K562 (cell line): Measurements from ENCODE around the gene ANO1. TPM values are rescaled to one million over a fixed set of nuclear protein-coding genes. Genes with fewer than 3 reads are reported as not detected.

ENCODE experiments used
- ATAC-seq: fragments of 200-7000 bp; cut with Tn5 transposase; 3 replicates; pipeline ENCODE4 v1.9.1; 2020; ENCODE audit warnings: moderate library complexity
- BruUV-seq: library from RNA; stranded (reverse); fragments of 400-500 nt; replicated peaks from 2 replicates; lab custom pipeline; 2021; lab: Mats Ljungman, UMichigan
- CTCF ChIA-PET: fragments of 300-600 bp; formaldehyde crosslinking; extraction: SDS; loops from one replicate; lab custom pipeline; 2021; ENCODE audit warnings: low intra/inter-chr PET ratio; lab: Yijun Ruan, JAX
- POLR2A ChIA-PET: fragments of 300-600, 350-650 bp; sonication (Branson Sonifier 250); formaldehyde crosslinking; extraction: SDS; loops from one replicate; lab custom pipeline; 2021; ENCODE audit warnings: antibody characterized with exemption, inconsistent platforms; lab: Yijun Ruan, JAX
- DNase-seq, 4 experiments: peaks; one replicate each; pipeline versions ENCODE4 v3.0.0 to v3.0.0-alpha.2; 2011 to 2018; ENCODE audit warnings: low spot score in 3 of 4, mixed read lengths in 3 of 4; ENCODE audit errors: extremely low read depth in 1 of 4
- FAIRE-seq: peaks from 2 replicates; lab custom pipeline; 2011; peaks lifted over from hg19 to GRCh38; lab: Jason Lieb, UNC
- H2AFZ ChIP-seq: 2 replicates; pipeline ENCODE4 v1.6.0; 2011; ENCODE audit warnings: low read depth, low read length, control low read depth, inconsistent platforms
- H3K27ac ChIP-seq: fragments of 200-600 bp; 3 replicates; pipeline ENCODE4 v1.8.0; 2011; ENCODE audit warnings: low read depth, mild to moderate bottlenecking, control low read depth, inconsistent platforms, low read length, moderate library complexity, mixed read lengths; ENCODE audit errors: extremely low read depth
- H3K27me3 ChIP-seq, 2 experiments: fragments of 300-600 bp in 1 of 2; 2 replicates in 1 of 2; 3 replicates in 1 of 2; pipeline versions ENCODE4 v1.6.0 to v1.8.0; 2011; ENCODE audit warnings: inconsistent platforms in 2 of 2, low read length in 2 of 2, mild to moderate bottlenecking in 1 of 2, mixed read lengths in 1 of 2, moderate library complexity in 1 of 2; ENCODE audit not compliant: control insufficient read depth in 2 of 2, insufficient read depth in 2 of 2
- H3K36me3 ChIP-seq: fragments of 300-600 bp; 3 replicates; pipeline ENCODE4 v1.8.0; 2011; ENCODE audit warnings: mild to moderate bottlenecking, low read length, inconsistent platforms; ENCODE audit not compliant: control insufficient read depth, insufficient read depth
- H3K4me1 ChIP-seq, 2 experiments: fragments of 200-600 bp in 1 of 2; replicated peaks in 1 of 2; 2 replicates in 1 of 2; 3 replicates in 1 of 2; pipeline versions ENCODE4 v1.5.1 to v1.8.0; 2011; ENCODE audit warnings: inconsistent platforms in 2 of 2, low read length in 2 of 2, mild to moderate bottlenecking in 1 of 2, mixed read lengths in 1 of 2, moderate library complexity in 1 of 2; ENCODE audit not compliant: control insufficient read depth in 2 of 2, insufficient read depth in 2 of 2
- H3K4me2 ChIP-seq: 2 replicates; pipeline ENCODE4 v1.6.1; 2011; ENCODE audit warnings: low read length, control low read depth, inconsistent platforms, mixed read lengths; ENCODE audit not compliant: insufficient read depth
- H3K4me3 ChIP-seq: fragments of 200-600 bp; sonication (generic), shearing (Covaris generic); 2 replicates; pipeline ENCODE4 v1.5.1; 2016; ENCODE audit warnings: control low read depth, inconsistent platforms
- H3K79me2 ChIP-seq: fragments of 200-600 bp; 3 replicates; pipeline ENCODE4 v1.8.0; 2011; ENCODE audit warnings: low read length, inconsistent platforms; ENCODE audit not compliant: control insufficient read depth, insufficient read depth
- H3K9ac ChIP-seq, 2 experiments: 2 replicates each; pipeline versions ENCODE4 v1.6.0 to v1.6.1; 2011; ENCODE audit warnings: low read depth in 2 of 2, low read length in 2 of 2, control low read depth in 1 of 2, inconsistent platforms in 1 of 2, mild to moderate bottlenecking in 1 of 2, mixed read lengths in 1 of 2; ENCODE audit not compliant: insufficient read depth in 1 of 2
- H3K9me1 ChIP-seq: one replicate; pipeline ENCODE4 v1.6.0; 2011; ENCODE audit warnings: inconsistent platforms, mild to moderate bottlenecking, low read length, moderate library complexity; ENCODE audit not compliant: control insufficient read depth, insufficient read depth
- H3K9me3 ChIP-seq: replicated peaks from 2 replicates; pipeline ENCODE4 v1.5.1; 2011; ENCODE audit warnings: low read depth, low read length, inconsistent platforms; ENCODE audit not compliant: control insufficient read depth, insufficient read depth
- H4K20me1 ChIP-seq: replicated peaks from 2 replicates; pipeline ENCODE4 v1.6.1; 2011; ENCODE audit warnings: low read length, inconsistent platforms, mixed read lengths; ENCODE audit not compliant: control insufficient read depth, insufficient read depth
- CBX3 ChIP-seq, 2 experiments: IDR thresholded peaks; 1 replicate in 1 of 2; 2 replicates in 1 of 2; pipeline ENCODE4 v1.6.1; 2012; ENCODE audit warnings: inconsistent platforms in 2 of 2, low read length in 2 of 2, borderline replicate concordance in 1 of 2, control low read depth in 1 of 2
- CBX8 ChIP-seq: fragments of 200-600 bp; sonication (generic); IDR thresholded peaks from 2 replicates; pipeline ENCODE4 v1.6.1; 2012; ENCODE audit warnings: borderline replicate concordance, mixed run types, low read depth, mild to moderate bottlenecking, moderate library complexity, mixed read lengths, low read length, control low read depth, inconsistent platforms; ENCODE audit not compliant: poor library complexity, severe bottlenecking; ENCODE audit errors: extremely low read depth
- MTA1 ChIP-seq: fragments of 450-650 bp; IDR thresholded peaks from 2 replicates; pipeline ENCODE4 v1.6.1; 2017; ENCODE audit warnings: borderline replicate concordance
- PHF20 ChIP-seq: fragments of 450-650 bp; IDR thresholded peaks from 2 replicates; pipeline ENCODE4 v1.6.1; 2018; ENCODE audit not compliant: partially characterized antibody
- ZNF316 ChIP-seq: fragments of 450-650 bp; IDR thresholded peaks from 2 replicates; pipeline ENCODE4 v1.6.1; 2016
- ZNF589 ChIP-seq: fragments of 200-800 bp; sonication (Bioruptor generic); IDR thresholded peaks from 2 replicates; pipeline ENCODE4 v1.6.1; 2016; ENCODE audit warnings: low read depth, missing genetic modification characterization, missing compliant biosample characterization
- WGBS: fragments of 100-300 bp; shearing (Covaris generic); methylation state at CpG from one replicate; pipeline ENCODE4 v1.1.6; 2016; ENCODE audit warnings: low coverage, mixed read lengths; ENCODE audit not compliant: insufficient coverage; ENCODE audit errors: missing lambda C conversion rate; 5-methylcytosine and 5-hydroxymethylcytosine counted together
- in situ Hi-C: fragments of 300-500 bp; cut with MboI; formaldehyde crosslinking; loops from 4 replicates; pipeline ENCODE4 v1.15.0; 2018; ENCODE audit warnings: inconsistent platforms, mixed read lengths
- intact Hi-C: fragments of 100-400 bp; cut with micrococcal nuclease; formaldehyde crosslinking; loops from 2 replicates; pipeline ENCODE4 v1.14.2; 2022
- polyA plus RNA-seq, 8 experiments: library from polyadenylated mRNA; depleted of rRNA in 4 of 8; stranded (reverse) in 5 of 8; unstranded in 3 of 8; fragments of >200 nt; fragmentation: Nextera tagmentation in 2 of 8; fragmentation: Illumina TruSeq in 1 of 8; extraction: Ambion mirVana in 2 of 8; extraction: Trizol in 1 of 8; gene quantifications; 2 replicates each; pipeline versions ENCODE4 v1.2.1 to v1.2.3, GENCODE V29; 2011 to 2014; ENCODE audit warnings: inconsistent platforms in 1 of 8, missing spikeins in 1 of 8
- total RNA-seq, 7 experiments: library from RNA; depleted of rRNA in 6 of 7; stranded (reverse); fragments of >200 nt in 6 of 7; fragmentation: Illumina TruSeq in 2 of 7; extraction: Trizol in 2 of 7; gene quantifications; 2 replicates each; pipeline versions ENCODE4 v1.2.1 to v1.2.3, GENCODE V29; 2011 to 2021; ENCODE audit warnings: low replicate concordance in 1 of 7
- TF ChIP-seq, protein P1 (sequence below), 3 experiments: IDR thresholded peaks in 2 of 3; conservative IDR thresholded peaks in 1 of 3; 2 replicates each; pipeline ENCODE4 v1.5.1; 2011 to 2012; ENCODE audit warnings: low read length in 3 of 3, mild to moderate bottlenecking in 3 of 3, control low read depth in 2 of 3, improper control_type of control experiment in 1 of 3, inconsistent platforms in 1 of 3, low read depth in 1 of 3, mixed read lengths in 1 of 3, moderate library complexity in 1 of 3; ENCODE audit not compliant: insufficient read depth in 2 of 3

ANO1 gene
- total and polyA plus RNA-seq, 9 of the 15 experiments (the other 6 are each of a cell fraction or from before 2014, with no cell fraction given), result not detected

DNA sequence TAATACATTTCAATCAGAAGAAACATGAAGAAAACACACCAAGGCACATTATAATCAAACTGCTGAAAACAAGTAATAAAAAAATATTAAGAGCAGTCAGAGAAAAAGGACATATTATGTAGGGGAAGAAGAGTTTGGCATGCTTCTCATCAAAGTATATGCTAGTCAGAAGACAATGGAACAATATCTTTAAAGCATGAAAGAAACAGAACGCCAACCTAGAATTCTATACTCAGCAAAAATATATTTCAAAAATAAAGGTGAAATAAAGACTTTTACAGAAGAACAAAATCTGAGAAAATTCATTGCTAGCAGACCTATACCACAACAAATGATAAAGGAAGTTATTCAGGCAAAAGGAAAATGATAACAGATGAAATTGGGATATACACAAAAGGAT is 34.6 kb upstream of the ANO1 start:
- Histone ChIP-seq H3K9me3 (no peaks in the 10 kb centered on the region; the same call in none of the 2 replicates), H3K27ac (no peak overlapping the region), H3K9me1 (no peaks in the 10 kb centered on the region), H3K27me3 (peaks cover 2 to 16% of the 10 kb centered on the region in 2 experiments; a peak in 2 of 5 replicates), H3K4me3 (no peak overlapping the region), H2AFZ (no peak overlapping the region), H3K4me1 (no peaks in the 10 kb centered on the region), H3K36me3 (no peaks in the 10 kb centered on the region), H3K9ac (no peak overlapping the region), H4K20me1 (no peaks in the 10 kb centered on the region), H3K4me2 (no peak overlapping the region), H3K79me2 (no peaks in the 10 kb centered on the region)
- ChIA-PET CTCF (no interaction called here), POLR2A (no interaction called here)
- TF ChIP-seq PHF20 (no peak), ZNF316 (peak; percentile 56)
- intact Hi-C loops (no loop called here), in situ Hi-C loops (no loop called here)
- 0% methylated on average over 1 of the region's 1 CpG for WGBS
- BruUV-seq, result no TSS peak
- DNase-seq, result no peak
- no peak for FAIRE-seq
- ATAC-seq, result no peak

- Histone ChIP-seq H3K9me1 (no peaks in the 10 kb centered on the region), H3K4me2 (no peak overlapping the region)
- TF ChIP-seq CBX8 (no peak), MTA1 (no peak), ZNF589 (CRISPR knock-in tag) (no peak), CBX3 (IDR thresholded peaks at IDR 0.05; ENCODE audit: borderline replicate concordance in 1 of 2, low read length in 2 of 2) (no peak)
- TF ChIP-seq, protein P1, sequence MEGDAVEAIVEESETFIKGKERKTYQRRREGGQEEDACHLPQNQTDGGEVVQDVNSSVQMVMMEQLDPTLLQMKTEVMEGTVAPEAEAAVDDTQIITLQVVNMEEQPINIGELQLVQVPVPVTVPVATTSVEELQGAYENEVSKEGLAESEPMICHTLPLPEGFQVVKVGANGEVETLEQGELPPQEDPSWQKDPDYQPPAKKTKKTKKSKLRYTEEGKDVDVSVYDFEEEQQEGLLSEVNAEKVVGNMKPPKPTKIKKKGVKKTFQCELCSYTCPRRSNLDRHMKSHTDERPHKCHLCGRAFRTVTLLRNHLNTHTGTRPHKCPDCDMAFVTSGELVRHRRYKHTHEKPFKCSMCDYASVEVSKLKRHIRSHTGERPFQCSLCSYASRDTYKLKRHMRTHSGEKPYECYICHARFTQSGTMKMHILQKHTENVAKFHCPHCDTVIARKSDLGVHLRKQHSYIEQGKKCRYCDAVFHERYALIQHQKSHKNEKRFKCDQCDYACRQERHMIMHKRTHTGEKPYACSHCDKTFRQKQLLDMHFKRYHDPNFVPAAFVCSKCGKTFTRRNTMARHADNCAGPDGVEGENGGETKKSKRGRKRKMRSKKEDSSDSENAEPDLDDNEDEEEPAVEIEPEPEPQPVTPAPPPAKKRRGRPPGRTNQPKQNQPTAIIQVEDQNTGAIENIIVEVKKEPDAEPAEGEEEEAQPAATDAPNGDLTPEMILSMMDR (IDR thresholded peaks at IDR 0.05 in 2 of 3, conservative IDR thresholded peaks at IDR 0.05 in 1 of 3; ENCODE audit: insufficient read depth in 2 of 3, low read depth in 1 of 3, low read length in 3 of 3), result no peak
- TF ChIP-seq, all 486 proteins: peak for 0
- no peak overlapping the region for H3K9ac ChIP-seq
- H2AFZ ChIP-seq, result no peak overlapping the region
- FAIRE-seq (no peak), ATAC-seq (no peak), DNase-seq (no peak)
- ChIA-PET POLR2A (interaction anchor here (0.9 to 1.4 kb wide), 3 partner anchors 9 to 17 kb away, joined by 3 to 5 read pairs (median 5); no protein-coding TSS in a partner anchor), CTCF (no interaction called here)
- no peaks in the 10 kb centered on the region for H3K36me3 ChIP-seq
- H3K4me3 ChIP-seq, result no peak overlapping the region
- no peak overlapping the region for H3K27ac ChIP-seq
- no TSS peak for BruUV-seq
- no peaks in the 10 kb centered on the region; the same call in 1 of the 2 replicates for H4K20me1 ChIP-seq
- intact Hi-C loops (no loop called here), in situ Hi-C loops (no loop called here)
- H3K27me3 ChIP-seq, result peaks cover 2 to 21% of the 10 kb centered on the region in 2 experiments; a peak in 2 of 5 replicates
- no peaks in the 10 kb centered on the region for H3K79me2 ChIP-seq
- H3K9me3 ChIP-seq, result no peaks in the 10 kb centered on the region; the same call in none of the 2 replicates
- no peaks in the 10 kb centered on the region for H3K4me1 ChIP-seq
- WGBS, result 0% methylated on average over 3 of the region's 3 CpGs
Observed at GRCh38 chr11:70046089-70046488, 32.0 kb upstream of the ANO1 start.
